HG03025 (cell line): ENCODE measurements around the gene BEST2.

Source experiments
- ATAC-seq: cut with Tn5 transposase; IDR thresholded peaks from one replicate; pipeline ENCODE4 v1.9.1; 2021; ENCODE audit warnings: mild to moderate bottlenecking, moderate library complexity; ENCODE audit not compliant: unreplicated experiment, low FRiP score

Gene BEST2

DNA sequence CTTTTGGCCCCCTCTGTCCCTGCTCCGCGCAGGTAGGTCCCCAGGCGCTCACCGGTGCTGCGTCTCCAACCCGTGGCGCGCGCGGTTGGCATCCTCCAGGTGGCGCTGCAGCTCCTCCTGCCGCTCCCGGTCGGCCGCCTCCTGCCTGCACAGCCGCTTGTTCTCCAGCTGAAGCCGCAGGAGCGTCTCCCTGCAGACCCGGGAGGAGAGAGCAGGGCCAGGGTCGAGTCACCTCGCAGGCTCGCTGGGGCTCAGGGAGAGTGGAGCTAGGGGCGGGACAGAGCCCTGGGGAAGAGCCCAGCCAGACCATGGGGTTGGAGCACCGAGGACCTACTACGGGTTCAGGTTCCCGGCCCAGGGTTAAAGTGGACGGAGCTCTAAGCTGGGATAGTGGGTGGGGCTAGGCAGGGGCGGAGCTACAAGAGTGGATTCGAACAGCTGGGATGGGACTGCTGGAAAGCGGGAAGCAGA is 14.5 kb downstream of the BEST2 start:
- no peak for ATAC-seq

DNA sequence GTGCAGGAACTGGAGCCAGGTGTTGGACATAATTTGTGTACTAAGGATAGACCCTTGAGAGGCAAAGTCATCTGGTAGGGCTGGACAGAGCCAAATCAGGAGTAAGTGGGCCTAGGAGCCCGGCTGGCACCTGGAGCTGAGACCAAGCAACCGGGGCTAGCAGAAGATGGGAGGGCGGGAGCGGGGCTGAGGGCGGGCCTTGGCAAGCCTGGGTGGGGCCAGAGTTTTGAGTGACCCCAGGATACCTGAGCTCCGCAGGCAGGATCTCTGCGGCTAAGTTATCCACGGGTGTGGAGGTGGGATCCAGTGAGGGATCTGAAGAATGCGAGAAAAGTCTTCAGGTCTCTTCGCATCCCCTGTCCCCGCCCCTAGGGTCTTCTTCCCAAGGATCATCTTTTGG is 15.6 kb downstream of the BEST2 start:
- no peak for ATAC-seq

DNA sequence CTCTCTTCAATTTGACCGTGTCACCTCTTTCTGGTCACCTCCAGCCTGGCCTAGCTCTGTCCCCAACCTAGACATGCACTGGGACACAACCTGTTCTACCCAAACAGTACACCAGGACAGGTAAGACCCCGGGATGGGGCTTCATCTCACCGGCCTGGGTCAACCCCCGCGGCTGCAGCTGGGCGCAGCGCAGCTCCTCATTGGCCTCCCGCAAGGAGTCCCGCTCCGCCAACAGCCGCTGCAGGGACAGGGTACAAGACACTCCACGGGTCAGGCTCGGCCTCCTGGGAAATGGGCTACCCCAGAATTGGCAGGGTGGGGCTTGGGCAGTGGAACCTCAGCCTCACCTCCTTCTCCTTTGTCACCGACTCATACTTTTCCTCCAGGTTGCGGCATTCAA is 16.1 kb downstream of the BEST2 start:
- ATAC-seq: no peak

DNA sequence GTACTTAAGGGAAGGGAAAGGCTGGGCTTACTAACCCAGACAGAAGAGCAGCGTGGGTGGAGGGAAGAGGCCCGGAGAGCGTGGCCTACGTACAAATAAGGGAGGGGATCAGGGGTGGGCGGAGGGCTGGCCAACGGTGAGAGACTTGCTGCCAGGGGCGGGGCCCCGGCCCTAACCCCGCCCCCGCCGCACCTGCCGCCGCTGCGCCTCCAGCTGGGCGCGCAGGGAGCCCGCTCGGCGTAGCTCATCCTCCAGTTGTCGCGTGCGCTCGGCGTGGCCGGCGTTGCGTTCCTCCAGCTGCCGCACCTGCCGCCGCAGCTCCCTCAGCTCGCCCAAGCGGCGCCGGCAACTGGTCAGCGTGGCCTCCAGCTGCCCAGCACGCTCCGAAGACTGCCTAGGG is 18.1 kb downstream of the BEST2 start:
- ATAC-seq: no peak

DNA sequence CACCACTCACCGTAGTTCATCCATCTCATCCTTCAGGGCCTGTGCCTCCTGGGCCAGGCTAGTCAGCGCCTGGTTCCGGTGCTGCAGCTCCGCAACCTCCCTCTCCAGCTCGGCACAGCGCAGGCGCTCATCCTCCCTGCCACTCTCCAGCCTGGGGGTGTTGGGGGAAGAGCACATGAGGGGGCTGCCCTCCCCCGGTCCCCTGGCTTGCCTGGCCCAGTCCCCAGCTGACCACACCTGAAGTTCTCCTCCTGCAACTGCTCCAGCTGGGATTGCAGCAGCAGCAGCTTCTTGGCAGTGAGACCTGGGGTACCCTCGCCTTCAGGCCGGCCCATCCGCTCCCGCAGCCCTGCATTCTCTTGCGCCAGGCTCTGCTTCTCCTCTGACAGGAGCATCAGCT is 19.3 kb downstream of the BEST2 start:
- ATAC-seq: no peak

DNA sequence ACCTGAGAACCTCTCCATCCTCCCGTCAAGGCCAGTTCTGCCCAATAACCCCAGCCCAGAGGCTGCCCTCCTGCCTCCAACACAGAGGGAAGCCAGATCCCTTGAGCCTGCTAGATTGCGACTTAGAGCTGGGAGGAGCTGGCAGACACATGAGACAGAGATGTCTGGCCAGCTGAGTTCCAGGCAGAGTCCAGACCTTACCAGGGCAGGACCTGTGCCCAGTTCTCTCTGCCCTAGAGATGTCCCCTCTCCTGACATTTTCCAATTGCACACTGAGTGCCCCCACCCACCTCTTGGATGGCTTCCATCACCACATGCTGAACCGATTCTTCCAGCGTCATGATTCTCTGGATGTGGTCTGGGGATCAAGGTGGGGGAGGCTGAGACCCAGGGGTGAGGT is 20.7 kb downstream of the BEST2 start:
- ATAC-seq: no peak

DNA sequence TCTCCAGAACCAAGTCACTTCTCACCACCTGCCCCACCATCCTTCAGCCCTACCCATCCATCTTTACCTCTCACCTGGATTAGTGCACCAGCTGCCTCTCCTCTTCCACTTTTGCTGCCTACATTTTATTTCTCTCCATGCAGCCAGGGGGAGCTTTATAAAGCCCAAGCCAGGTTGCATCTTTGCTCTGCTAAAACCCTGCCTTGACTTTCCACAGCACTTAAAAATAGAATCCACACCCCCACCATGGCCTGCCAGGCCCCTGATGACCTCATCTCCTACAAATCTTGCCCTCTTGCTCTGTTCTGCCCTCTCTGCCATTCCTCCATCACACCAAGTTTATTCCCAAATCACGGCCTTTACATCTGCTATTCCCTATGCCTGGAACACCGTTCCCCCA is 22.0 kb downstream of the BEST2 start:
- no peak for ATAC-seq

DNA sequence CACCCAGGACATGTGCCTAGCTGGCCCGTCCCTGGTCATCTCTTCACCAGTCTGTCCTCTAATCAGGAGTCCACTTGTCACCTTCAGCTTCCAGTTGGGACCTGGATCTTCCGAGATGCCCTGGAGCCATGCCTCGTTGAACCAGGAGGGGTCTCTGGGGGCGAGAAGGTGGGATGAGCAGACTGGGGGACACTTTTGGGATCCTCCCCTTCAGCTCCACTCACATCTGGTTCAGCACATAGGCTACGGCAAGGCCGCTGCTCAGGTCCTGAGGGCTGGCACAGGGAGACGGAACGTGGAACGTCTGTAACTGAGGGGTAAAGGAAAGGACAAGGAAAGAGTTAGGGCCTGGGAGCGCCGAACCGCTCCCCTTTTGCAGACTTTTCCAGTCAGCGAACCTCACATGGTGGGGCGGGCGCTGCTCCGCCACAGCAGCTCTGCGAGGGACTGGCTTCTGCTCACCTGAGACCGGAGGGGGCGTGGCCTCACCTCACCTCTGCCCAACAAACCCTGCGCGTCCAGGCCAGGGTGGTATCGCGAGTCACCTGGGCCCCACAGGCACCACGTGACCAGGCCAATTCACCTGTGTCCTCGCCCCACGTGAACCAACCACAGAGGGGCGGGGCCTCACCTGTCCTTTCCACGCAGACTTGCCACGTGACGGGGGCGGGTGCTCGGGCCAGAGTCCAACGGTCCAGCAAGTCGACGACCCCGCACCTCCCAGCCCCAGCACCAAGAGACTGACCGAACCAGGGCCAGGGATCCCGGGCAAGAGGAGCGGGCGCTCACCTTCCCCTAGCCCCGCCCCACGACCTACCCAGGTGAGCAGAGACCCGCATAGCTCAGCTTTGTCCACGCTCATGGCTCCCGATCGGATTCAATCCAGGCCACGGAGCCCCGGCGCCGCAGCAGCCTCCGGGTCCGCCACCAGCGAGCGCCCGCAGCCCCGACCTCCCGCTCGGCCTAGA is 23.3 kb downstream of the BEST2 start, which contains the start of gene HOOK2:
TSS of gene HOOK2 (minus strand) at position 965 of the 968 bp plus-strand sequence. CDS start at position 862, 103 bp downstream.
- no peak for ATAC-seq

DNA sequence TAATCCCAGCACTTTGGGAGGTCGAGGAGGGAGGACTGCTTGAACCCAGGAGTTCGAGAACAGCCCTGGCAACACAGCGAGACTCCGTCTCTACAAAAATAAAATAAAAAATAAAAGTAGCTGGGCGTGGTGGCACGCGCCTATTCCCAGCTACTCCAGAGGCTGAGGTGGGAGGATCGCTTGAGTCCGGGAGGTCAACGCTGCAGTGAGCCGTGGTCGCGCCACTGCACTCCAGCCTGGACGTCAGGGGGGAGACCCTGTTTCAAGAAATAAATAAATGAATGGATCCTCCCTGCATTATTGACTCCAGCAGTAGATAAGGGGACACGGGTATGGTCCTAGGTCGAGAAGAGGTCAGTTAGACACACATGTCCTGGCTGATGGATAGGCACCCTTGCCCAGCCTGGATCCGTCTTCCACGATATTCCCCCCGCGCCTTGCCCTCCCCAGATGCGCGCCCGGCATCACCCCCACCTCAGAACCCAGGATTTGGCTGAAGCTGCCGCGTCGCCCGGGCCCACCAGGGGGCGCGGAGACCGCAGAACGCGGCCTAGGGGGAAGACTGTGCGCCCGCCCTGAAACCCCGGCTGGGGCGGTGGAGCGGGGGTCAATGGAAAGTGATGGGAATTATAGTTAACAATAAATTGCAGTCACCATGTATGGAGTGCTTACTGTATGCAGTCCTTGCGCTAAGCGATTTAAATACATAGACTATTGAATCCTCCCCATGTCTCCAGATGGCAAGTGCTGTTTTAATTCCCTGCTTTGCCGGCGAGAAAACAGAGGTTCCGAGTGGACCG is 25.8 kb downstream of the BEST2 start:
- ATAC-seq: no peak

DNA sequence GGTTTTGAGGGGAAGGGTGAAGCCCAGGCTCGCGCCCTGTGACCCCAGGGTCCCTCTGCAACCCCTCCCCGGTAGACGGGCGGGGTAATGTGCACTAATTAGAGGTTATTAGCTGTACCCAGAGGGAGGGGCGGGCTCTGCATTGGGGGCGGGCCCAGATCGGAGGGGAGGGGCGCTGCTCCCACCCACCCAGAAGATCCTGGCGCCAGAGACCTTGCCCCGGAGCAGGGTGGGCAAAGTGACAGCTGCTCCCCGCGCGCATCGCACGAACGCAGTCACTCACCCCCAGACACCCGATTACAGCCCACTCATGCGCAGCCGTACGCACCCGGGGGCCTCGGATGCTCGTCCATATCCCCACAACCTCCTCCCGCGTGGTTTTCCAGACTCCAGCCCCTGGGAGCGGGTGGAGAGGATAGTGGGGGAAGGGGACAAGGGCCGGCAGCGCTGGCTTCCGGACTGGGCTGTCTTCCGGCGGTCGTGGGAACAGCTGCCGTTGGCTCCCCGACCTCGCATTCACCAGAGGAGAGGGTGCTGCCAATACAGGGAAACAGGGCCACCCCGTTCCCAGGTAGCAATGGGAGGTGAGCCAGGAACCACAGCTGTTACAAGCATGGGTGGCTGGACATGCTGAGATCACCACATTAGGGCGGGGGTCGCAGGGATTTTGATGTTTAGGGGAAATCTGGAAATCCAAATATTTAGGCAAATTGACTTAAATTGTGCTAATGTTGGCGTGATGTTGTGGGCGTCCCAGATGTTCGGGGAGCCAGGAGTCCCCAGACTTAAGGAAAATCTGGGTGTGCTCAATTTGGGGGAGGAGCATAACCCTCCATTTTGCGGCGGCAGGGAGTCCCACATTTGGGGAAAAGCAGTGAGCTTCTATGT is 26.7 kb downstream of the BEST2 start:
- ATAC-seq: no peak

DNA sequence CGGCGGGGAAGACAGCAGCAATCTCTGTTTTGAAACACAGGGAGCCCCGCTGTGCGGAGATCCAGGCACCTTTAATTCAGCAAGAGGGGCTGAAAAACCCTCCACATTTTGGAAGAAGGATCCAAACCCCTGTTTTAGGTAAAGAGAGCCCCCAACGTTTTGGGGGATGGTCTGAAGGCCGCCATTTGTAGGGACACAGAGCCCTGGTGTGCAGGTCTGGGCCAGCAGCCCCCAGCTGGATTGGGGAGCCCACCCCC is 27.2 kb downstream of the BEST2 start:
- ATAC-seq: no peak

DNA sequence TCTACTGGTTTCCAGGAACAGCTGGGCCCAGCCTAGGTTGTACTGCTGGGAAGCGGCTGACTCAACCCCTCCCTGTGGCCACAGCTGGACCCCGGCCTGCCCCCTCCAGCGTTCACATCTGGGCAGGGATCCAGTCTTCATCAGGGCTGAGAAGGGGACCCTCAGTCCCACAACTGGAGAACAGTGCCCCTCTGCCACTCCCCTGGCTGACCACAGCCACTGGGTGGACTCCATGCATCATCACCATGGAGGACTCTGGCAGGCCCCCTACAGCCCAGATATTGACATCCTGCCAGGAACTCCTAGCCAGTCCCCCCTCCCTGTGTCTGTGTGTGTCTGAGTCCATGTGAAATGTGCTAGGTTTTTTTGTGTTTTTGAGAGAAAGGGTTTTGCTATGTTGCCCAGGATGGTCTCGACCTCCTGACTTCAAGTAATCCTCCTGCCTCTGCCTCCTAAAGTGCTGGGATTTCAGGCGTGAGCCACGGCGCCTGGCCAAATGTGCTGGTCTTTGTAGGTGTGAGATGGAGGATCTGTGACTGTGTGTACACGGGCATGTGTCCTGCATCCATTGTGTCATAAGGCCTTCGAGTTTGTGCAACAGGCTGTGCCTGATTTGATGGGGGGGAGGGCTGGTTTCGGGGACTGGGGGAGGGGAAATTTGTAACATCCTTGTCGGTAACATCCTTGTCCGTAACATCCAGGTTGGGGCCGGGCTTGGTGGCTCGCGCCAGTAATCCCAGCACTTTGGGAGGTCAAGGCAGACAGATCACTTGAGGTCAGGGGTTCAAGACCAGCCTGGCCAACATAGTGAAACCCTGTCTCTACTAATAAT is 27.8 kb downstream of the BEST2 start:
- ATAC-seq: no peak

DNA sequence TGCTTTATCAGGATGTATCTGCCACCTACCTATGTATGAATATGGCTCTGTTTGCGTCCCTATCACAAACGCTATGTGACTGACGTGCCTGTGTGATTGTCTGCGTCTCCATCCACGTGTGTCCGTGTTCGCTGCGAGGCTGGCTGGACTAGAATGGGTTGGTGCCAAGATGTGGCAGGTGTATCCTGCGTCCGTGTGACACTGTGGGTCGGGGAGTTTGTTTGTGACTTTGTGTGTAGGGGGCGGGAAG is 30.5 kb downstream of the BEST2 start:
- ATAC-seq: no peak

DNA sequence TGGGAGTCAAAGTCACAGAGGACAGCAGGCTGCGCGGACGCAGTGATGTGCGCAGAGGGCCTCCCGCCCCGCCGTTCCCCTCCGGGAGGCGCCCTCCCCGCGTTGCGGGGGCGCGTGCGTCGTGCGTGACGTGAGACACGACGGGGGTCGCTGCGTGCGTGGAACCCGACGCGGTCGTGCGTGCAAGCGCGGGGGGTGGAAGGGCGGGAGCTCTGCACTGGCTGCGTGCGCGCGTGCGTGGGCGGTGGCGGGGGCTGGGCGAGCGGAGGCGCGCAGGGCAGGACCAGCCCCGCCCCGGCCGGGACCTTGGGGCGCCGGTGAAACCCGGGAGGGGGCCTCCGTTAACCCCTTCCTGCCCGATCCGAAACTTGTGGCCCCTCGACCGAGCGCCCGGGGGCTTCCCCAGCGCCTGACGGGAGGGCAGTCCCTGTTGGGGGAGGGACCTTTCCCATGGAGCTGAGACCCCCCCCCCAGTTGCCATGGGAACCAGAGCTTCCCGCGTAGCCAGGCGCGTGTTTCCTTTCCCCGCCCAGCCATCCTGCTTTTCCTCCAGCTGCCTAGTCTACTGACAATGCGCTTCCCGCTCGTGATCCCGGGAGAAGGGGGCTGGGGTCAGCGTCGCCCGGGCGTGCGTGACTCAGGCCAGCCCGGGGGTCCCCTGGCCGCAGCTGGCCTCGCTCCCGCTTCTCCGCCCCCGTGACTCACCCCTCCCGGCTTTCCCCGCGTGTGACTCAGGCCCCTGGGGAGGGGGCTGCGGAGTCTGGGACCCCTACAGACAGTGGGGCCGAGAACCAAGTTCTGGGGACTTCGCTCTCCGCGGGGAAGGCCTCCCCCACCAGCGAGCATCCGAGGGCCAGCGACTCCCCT is 31.1 kb downstream of the BEST2 start:
- peak; percentile 36 for ATAC-seq

DNA sequence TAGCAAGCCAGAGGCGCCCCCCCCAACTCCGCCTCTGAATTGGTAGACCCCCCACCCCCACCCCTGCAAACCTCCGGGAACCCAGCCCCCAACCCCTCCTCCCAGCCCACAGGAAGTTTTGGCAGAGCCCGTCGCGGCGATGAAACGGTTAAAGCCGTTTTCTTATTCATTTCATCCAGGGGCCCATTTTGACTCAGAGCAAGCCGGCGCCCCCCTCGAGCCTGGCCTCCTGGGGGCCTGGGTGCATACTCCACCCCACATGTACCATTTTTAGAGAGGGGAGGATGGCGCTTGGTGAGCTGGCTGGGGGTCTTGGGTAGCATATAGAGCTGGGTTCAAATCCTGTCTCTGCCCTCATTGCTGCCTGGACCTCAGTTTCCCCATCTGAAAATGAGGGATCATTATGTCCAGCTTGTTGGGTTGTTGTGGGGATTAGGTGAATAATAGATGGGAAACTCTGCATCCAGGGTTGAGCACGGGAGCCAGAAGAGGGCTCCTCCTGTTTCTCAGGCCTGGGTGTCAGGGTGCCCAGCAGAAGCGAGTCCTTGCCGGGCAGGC is 31.8 kb downstream of the BEST2 start:
- ATAC-seq: no peak

DNA sequence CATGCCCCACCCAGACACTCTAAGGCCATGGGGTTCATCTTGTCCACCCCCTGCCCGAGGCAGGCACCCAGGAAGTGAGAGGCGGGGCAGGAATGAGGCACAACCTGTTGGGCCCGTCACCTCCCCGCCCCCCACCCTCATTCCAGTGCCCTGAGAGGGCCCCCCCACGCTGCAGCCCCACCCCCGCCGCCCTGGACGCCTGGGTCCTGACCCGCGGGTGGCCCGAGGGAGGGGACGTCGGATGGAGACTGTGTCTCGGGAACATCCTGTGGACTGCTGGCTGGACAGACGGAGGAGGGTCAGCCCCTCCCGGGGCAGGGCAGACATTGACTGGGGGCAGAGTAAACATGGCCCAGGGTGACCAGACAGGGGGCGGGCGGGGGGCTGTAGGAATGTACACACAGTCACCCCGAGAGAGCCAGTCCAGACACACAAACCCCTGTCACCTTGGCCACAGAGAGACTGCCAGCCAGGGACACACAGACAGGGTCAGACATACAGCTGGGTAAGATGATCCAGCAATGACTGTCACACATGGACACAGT is 32.3 kb downstream of the BEST2 start:
- ATAC-seq: no peak

DNA sequence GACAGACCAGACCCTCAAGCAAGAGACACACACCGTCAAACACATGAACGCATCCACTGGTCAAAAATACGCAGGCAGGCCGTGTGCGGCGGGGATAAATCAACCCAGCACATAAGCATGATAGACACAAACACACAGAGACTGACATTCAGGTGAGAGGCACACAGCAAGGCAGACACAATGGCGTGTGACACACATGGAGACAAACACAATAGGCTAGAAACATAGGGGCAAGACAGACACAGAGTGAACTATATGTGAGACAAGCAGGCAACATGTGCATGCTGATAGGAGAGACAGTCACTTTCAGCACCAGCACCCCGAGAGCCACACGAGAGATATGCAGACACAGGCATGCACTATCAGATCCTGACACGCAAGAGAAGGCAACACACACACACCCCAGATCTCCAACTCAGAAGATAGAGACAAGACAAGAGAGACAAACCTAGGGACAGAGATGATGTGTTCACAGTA is 32.8 kb downstream of the BEST2 start:
- no peak for ATAC-seq

DNA sequence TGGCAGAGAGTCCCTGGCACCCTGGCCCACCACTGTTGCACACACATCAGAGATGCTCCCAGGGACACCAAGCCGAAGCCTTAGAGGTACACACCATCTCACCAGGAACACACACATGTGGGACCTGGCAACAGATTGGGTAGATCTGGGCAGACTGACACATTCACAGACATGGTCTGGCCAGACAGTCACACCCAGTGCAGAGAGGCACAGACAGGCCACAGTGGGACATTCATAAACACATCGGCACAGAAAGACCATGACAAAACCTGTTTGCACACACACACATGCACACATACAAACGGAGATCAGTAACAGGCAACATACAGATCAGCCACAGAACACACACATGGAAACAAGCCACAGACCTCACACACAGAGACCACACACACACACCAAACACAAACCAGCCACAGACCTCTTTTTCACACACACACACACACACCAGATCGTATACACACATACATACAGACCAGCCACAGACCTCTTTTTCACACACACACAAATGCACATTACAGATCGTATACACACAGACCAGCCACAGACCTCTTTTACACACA is 33.4 kb downstream of the BEST2 start:
- ATAC-seq: no peak
